GM19193 (cell line): ENCODE data around the gene MYO1E.

Experiments used
- POLR2A ChIP-seq: IDR thresholded peaks from 4 replicates; pipeline ENCODE4 v1.6.1; 2011; ENCODE audit not compliant: insufficient read depth, insufficient read length; ENCODE audit errors: extremely low read depth

MYO1E gene

GRCh38 chr15:59364248-59364647 is 8.4 kb downstream of the MYO1E start:
- no peak for TF ChIP-seq POLR2A

GRCh38 chr15:59362331-59362730 is 10.3 kb downstream of the MYO1E start:
- TF ChIP-seq POLR2A, result no peak

GRCh38 chr15:59360896-59361295 is 11.8 kb downstream of the MYO1E start:
- no peak for TF ChIP-seq POLR2A

GRCh38 chr15:59360305-59360704 is 12.4 kb downstream of the MYO1E start:
- no peak for TF ChIP-seq POLR2A

GRCh38 chr15:59355730-59356129 is 16.9 kb downstream of the MYO1E start:
- TF ChIP-seq POLR2A, result no peak

- no peak for TF ChIP-seq POLR2A
These were observed 18.1 kb downstream of the MYO1E start for GRCh38 chr15:59354417-59355031.

GRCh38 chr15:59353994-59354416 is 18.7 kb downstream of the MYO1E start:
- TF ChIP-seq POLR2A, result no peak

GRCh38 chr15:59352683-59353082 is 20.0 kb downstream of the MYO1E start:
- TF ChIP-seq POLR2A, result no peak

- no peak for TF ChIP-seq POLR2A
These were observed 20.5 kb downstream of the MYO1E start for GRCh38 chr15:59352189-59352588.

- no peak for TF ChIP-seq POLR2A
These were observed 22.3 kb downstream of the MYO1E start for GRCh38 chr15:59350421-59350732.

- TF ChIP-seq POLR2A, result no peak
These were observed 22.8 kb downstream of the MYO1E start for GRCh38 chr15:59349680-59350420.

GRCh38 chr15:59347915-59348314 is 24.8 kb downstream of the MYO1E start:
- TF ChIP-seq POLR2A, result no peak

GRCh38 chr15:59346951-59347350 is 25.7 kb downstream of the MYO1E start:
- no peak for TF ChIP-seq POLR2A

- TF ChIP-seq POLR2A, result no peak
These were observed 27.3 kb downstream of the MYO1E start for GRCh38 chr15:59345326-59345725.

GRCh38 chr15:59344311-59344710 is 28.4 kb downstream of the MYO1E start:
- TF ChIP-seq POLR2A, result no peak

- no peak for TF ChIP-seq POLR2A
These were observed 32.3 kb downstream of the MYO1E start for GRCh38 chr15:59340325-59340724.

GRCh38 chr15:59339252-59339672 is 33.4 kb downstream of the MYO1E start:
- TF ChIP-seq POLR2A, result no peak

- no peak for TF ChIP-seq POLR2A
These were observed 34.3 kb downstream of the MYO1E start for GRCh38 chr15:59338414-59338813.
